A673 (cell line): ENCODE results near the gene GABRB2. TPM values are rescaled to one million over a fixed set of nuclear protein-coding genes. Genes with fewer than 3 reads are reported as not detected.
A peak's percentile ranks its signal among the peaks of the same experiment; 100 is the strongest.

ENCODE experiments used
- BruUV-seq: library from RNA; stranded (reverse); fragments of 400-500 nt; replicated peaks from 2 replicates; lab custom pipeline; 2021; lab: Mats Ljungman, UMichigan
- CTCF ChIA-PET: fragments of 300-600 bp; sonication (Branson Sonifier 250); formaldehyde crosslinking; loops from one replicate; lab custom pipeline; 2022; ENCODE audit warnings: antibody characterized with exemption; lab: Charles Lee
- POLR2A ChIA-PET: fragments of 300-600 bp; sonication (Branson Sonifier 250); formaldehyde crosslinking; loops from one replicate; lab custom pipeline; 2022; ENCODE audit warnings: antibody characterized with exemption; ENCODE audit not compliant: low non-redundant PET; lab: Charles Lee
- DNase-seq: peaks from one replicate; pipeline ENCODE4 v3.0.0-alpha.2; 2015; ENCODE audit warnings: low spot score
- H3K27ac ChIP-seq: fragments of 200-600 bp; sonication (generic); 2 replicates; pipeline ENCODE4 v1.5.1; 2016; ENCODE audit warnings: mixed run types, low read depth, mild to moderate bottlenecking, mixed read lengths, antibody characterized with exemption, low read length; ENCODE audit not compliant: poor library complexity, severe bottlenecking
- H3K27me3 ChIP-seq: fragments of 200-600 bp; sonication (generic); replicated peaks from 2 replicates; pipeline ENCODE4 v1.6.1; 2017; ENCODE audit warnings: mixed run types, low read depth, mild to moderate bottlenecking, mixed read lengths, antibody characterized with exemption, low read length; ENCODE audit not compliant: insufficient read depth, poor library complexity
- H3K36me3 ChIP-seq: fragments of 200-600 bp; sonication (generic); 2 replicates; pipeline ENCODE4 v1.6.1; 2016; ENCODE audit warnings: mixed run types, mild to moderate bottlenecking, mixed read lengths, antibody characterized with exemption, low read length; ENCODE audit not compliant: insufficient read depth, poor library complexity, severe bottlenecking
- H3K4me1 ChIP-seq: fragments of 200-600 bp; sonication (generic); 2 replicates; pipeline ENCODE4 v1.6.1; 2017; ENCODE audit warnings: mixed run types, mild to moderate bottlenecking, mixed read lengths, antibody characterized with exemption, low read length; ENCODE audit not compliant: insufficient read depth, poor library complexity, severe bottlenecking
- H3K4me3 ChIP-seq: fragments of 200-600 bp; sonication (generic); 2 replicates; pipeline ENCODE4 v1.5.1; 2016; ENCODE audit warnings: low read depth, mixed run types, mild to moderate bottlenecking, mixed read lengths, low read length; ENCODE audit not compliant: poor library complexity, severe bottlenecking
- H3K9me3 ChIP-seq: fragments of 200-600 bp; sonication (generic); 2 replicates; pipeline ENCODE4 v1.6.1; 2016; ENCODE audit warnings: mixed run types, low read depth, mild to moderate bottlenecking, mixed read lengths, antibody characterized with exemption, low read length; ENCODE audit not compliant: poor library complexity, severe bottlenecking
- CTCF ChIP-seq: fragments of 300-800, 200-600 bp; sonication (generic); conservative IDR thresholded peaks from 2 replicates; pipeline ENCODE4 v1.5.1; 2017; ENCODE audit warnings: low read depth, mild to moderate bottlenecking, antibody characterized with exemption, low read length, moderate library complexity, mixed read lengths
- EZH2 ChIP-seq: fragments of 200-600 bp; sonication (generic); IDR thresholded peaks from 2 replicates; pipeline ENCODE4 v1.6.1; 2017; ENCODE audit warnings: borderline replicate concordance, low read depth, mild to moderate bottlenecking, mixed read lengths, antibody characterized with exemption, low read length; ENCODE audit not compliant: poor library complexity, severe bottlenecking
- intact Hi-C: fragments of 100-400 bp; cut with micrococcal nuclease; formaldehyde crosslinking; loops from one replicate; pipeline ENCODE4 v1.10.0; 2022; ENCODE audit not compliant: unreplicated experiment
- total RNA-seq: library from RNA; stranded (reverse); gene quantifications from 2 replicates; pipeline ENCODE4 v1.2.3, GENCODE V29; 2021

The GABRB2 gene
- total RNA-seq, 1 experiment from 2014 or later = not detected

GRCh38 chr5:161547406-161547737, 847 bp upstream of the GABRB2 start:
- intact Hi-C loops = no loop called here
- no peak for DNase-seq
- H3K4me1 ChIP-seq = peaks cover 10% of the 10 kb centered on the region
- H3K27me3 ChIP-seq = peaks cover 49% of the 10 kb centered on the region
- CTCF ChIA-PET = no interaction called here
- TF ChIP-seq EZH2 = no peak
- no peak for TF ChIP-seq CTCF
- POLR2A ChIA-PET = no interaction called here
- no peaks in the 10 kb centered on the region for H3K9me3 ChIP-seq
- H3K4me3 ChIP-seq = peak overlapping the region; percentile 19
- no peaks in the 10 kb centered on the region for H3K36me3 ChIP-seq
- no TSS peak for BruUV-seq
- H3K27ac ChIP-seq = no peak overlapping the region

GRCh38 chr5:161546095-161546469, 443 bp downstream of the GABRB2 start:
- Histone ChIP-seq H3K27me3 (peaks cover 49% of the 10 kb centered on the region), H3K4me3 (peak overlapping the region; percentile 15), H3K27ac (no peak overlapping the region), H3K36me3 (no peaks in the 10 kb centered on the region), H3K4me1 (peaks cover 10% of the 10 kb centered on the region), H3K9me3 (no peaks in the 10 kb centered on the region)
- intact Hi-C loops = no loop called here
- TF ChIP-seq CTCF (no peak), EZH2 (no peak)
- CTCF ChIA-PET = no interaction called here
- no TSS peak for BruUV-seq
- POLR2A ChIA-PET = interaction anchor here (0.6 kb wide), 1 partner anchor 28 kb away, joined by 6 read pairs; no protein-coding TSS in a partner anchor
- DNase-seq = no peak

- Histone ChIP-seq H3K4me1 (peaks cover 10% of the 10 kb centered on the region), H3K9me3 (no peaks in the 10 kb centered on the region), H3K4me3 (no peak overlapping the region), H3K27me3 (peaks cover 49% of the 10 kb centered on the region), H3K36me3 (no peaks in the 10 kb centered on the region), H3K27ac (no peak overlapping the region)
- no TSS peak for BruUV-seq
- CTCF ChIA-PET = no interaction called here
- POLR2A ChIA-PET = interaction anchor here (0.6 kb wide), 1 partner anchor 27 kb away, joined by 6 read pairs; no protein-coding TSS in a partner anchor
- no peak for DNase-seq
- TF ChIP-seq EZH2 = no peak
- no peak for TF ChIP-seq CTCF
- intact Hi-C loops = no loop called here
Measured at GRCh38 chr5:161545344-161546094, 1.0 kb downstream of the GABRB2 start.
